SU-DHL-6 (cell line): ENCODE measurements around the gene EXOC4.

Source experiments
- H2AFZ ChIP-seq: fragments of 200-600 bp; sonication (generic); 2 replicates; pipeline ENCODE4 v1.6.1; 2014; ENCODE audit warnings: low read depth, mild to moderate bottlenecking, moderate library complexity, mixed read lengths, antibody characterized with exemption, low read length; ENCODE audit not compliant: severe bottlenecking
- H3F3A ChIP-seq: fragments of 200-600 bp; shearing (Covaris generic); 2 replicates; pipeline ENCODE4 v1.6.0; 2016; ENCODE audit warnings: antibody characterized with exemption, mild to moderate bottlenecking; ENCODE audit not compliant: insufficient read depth
- H3K27ac ChIP-seq: fragments of 200-600 bp; sonication (generic); 2 replicates; pipeline ENCODE4 v1.5.1; 2016; ENCODE audit warnings: low read depth, mild to moderate bottlenecking, low read length, moderate library complexity, mixed read lengths
- H3K27me3 ChIP-seq: fragments of 200-600 bp; sonication (generic), shearing (Covaris generic); 2 replicates; pipeline ENCODE4 v1.6.0; 2014; ENCODE audit warnings: mild to moderate bottlenecking, low read length
- H3K36me3 ChIP-seq: fragments of 200-600 bp; sonication (generic); 2 replicates; pipeline ENCODE4 v1.6.1; 2014; ENCODE audit warnings: mild to moderate bottlenecking, low read length, mixed read lengths
- H3K4me2 ChIP-seq: fragments of 300-600, 200-600 bp; shearing (Covaris generic), sonication (generic); 2 replicates; pipeline ENCODE4 v1.6.0; 2014; ENCODE audit warnings: low read length, low read depth, mild to moderate bottlenecking; ENCODE audit not compliant: poor library complexity, severe bottlenecking
- H3K4me3 ChIP-seq: fragments of 200-600 bp; sonication (generic); 2 replicates; pipeline ENCODE4 v1.5.1; 2014; ENCODE audit warnings: antibody characterized with exemption, low read length, mild to moderate bottlenecking, mixed read lengths; ENCODE audit not compliant: insufficient read depth, poor library complexity, severe bottlenecking
- H3K79me2 ChIP-seq: fragments of 200-600 bp; sonication (generic); 2 replicates; pipeline ENCODE4 v1.6.1; 2014; ENCODE audit warnings: mild to moderate bottlenecking, low read length, moderate library complexity; ENCODE audit not compliant: insufficient read depth
- H3K9ac ChIP-seq: fragments of 200-600 bp; sonication (generic); 2 replicates; pipeline ENCODE4 v1.7.0; 2014; ENCODE audit warnings: mild to moderate bottlenecking, low read length
- H3K9me2 ChIP-seq: fragments of 200-600 bp; sonication (generic); replicated peaks from 2 replicates; pipeline ENCODE4 v1.6.1; 2014; ENCODE audit warnings: low read length; ENCODE audit not compliant: insufficient read depth
- H3K9me3 ChIP-seq: fragments of 200-600 bp; sonication (generic); 2 replicates; pipeline ENCODE4 v1.6.1; 2014; ENCODE audit warnings: low read length, mixed read lengths; ENCODE audit not compliant: insufficient read depth
- H4K20me1 ChIP-seq: fragments of 200-600 bp; sonication (generic); 2 replicates; pipeline ENCODE4 v1.6.1; 2014; ENCODE audit warnings: low read depth, mild to moderate bottlenecking, antibody characterized with exemption, low read length, moderate library complexity, mixed read lengths
- EZH2phosphoT487 ChIP-seq: fragments of 200-600 bp; sonication (generic), shearing (Covaris generic); conservative IDR thresholded peaks from 2 replicates; pipeline ENCODE4 v1.6.1; 2018; ENCODE audit warnings: mild to moderate bottlenecking, antibody characterized with exemption, low read length, moderate library complexity, mixed read lengths
- TF ChIP-seq, protein P1 (sequence below): fragments of 200-600 bp; sonication (generic); IDR thresholded peaks from one replicate; pipeline ENCODE4 v1.5.1; 2017; ENCODE audit warnings: antibody characterized with exemption, mild to moderate bottlenecking, low read length, moderate library complexity; ENCODE audit not compliant: insufficient read depth, poor library complexity, severe bottlenecking

Gene EXOC4

DNA sequence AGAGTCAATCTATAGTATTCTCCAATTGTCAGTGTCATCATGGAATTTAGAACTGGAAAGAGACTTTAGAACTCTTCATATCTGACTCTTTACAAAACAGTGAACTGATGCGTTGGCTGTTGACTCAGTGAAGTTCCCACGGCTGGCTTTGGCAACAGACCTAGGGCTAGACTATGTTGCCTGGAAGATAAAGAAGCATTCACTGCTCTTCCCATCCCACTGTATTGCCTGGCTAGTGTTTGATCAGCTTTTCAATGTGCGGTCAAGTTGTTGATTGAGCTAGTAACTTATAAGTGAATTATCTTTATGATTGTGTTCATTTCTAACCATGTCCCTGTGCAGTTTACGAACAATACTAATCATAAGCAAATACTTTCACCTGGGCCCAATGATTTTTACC lies 508.6 kb downstream of the EXOC4 start:
- no peak overlapping the region for H3K27ac ChIP-seq
- H3K79me2 ChIP-seq, result no peaks in the 10 kb centered on the region
- H3K27me3 ChIP-seq, result no peaks in the 10 kb centered on the region
- H3K9ac ChIP-seq, result no peak overlapping the region
- no peaks in the 10 kb centered on the region for H3K9me2 ChIP-seq
- no peak overlapping the region for H2AFZ ChIP-seq
- H3K36me3 ChIP-seq, result no peaks in the 10 kb centered on the region
- no peaks in the 10 kb centered on the region for H3K9me3 ChIP-seq
- H3F3A ChIP-seq, result no peaks in the 10 kb centered on the region
- H3K4me2 ChIP-seq, result no peak overlapping the region
- H3K4me3 ChIP-seq, result no peak overlapping the region
- TF ChIP-seq EZH2phosphoT487, result no peak
- TF ChIP-seq, protein P1, sequence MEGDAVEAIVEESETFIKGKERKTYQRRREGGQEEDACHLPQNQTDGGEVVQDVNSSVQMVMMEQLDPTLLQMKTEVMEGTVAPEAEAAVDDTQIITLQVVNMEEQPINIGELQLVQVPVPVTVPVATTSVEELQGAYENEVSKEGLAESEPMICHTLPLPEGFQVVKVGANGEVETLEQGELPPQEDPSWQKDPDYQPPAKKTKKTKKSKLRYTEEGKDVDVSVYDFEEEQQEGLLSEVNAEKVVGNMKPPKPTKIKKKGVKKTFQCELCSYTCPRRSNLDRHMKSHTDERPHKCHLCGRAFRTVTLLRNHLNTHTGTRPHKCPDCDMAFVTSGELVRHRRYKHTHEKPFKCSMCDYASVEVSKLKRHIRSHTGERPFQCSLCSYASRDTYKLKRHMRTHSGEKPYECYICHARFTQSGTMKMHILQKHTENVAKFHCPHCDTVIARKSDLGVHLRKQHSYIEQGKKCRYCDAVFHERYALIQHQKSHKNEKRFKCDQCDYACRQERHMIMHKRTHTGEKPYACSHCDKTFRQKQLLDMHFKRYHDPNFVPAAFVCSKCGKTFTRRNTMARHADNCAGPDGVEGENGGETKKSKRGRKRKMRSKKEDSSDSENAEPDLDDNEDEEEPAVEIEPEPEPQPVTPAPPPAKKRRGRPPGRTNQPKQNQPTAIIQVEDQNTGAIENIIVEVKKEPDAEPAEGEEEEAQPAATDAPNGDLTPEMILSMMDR, result no peak
- no peaks in the 10 kb centered on the region for H4K20me1 ChIP-seq

DNA sequence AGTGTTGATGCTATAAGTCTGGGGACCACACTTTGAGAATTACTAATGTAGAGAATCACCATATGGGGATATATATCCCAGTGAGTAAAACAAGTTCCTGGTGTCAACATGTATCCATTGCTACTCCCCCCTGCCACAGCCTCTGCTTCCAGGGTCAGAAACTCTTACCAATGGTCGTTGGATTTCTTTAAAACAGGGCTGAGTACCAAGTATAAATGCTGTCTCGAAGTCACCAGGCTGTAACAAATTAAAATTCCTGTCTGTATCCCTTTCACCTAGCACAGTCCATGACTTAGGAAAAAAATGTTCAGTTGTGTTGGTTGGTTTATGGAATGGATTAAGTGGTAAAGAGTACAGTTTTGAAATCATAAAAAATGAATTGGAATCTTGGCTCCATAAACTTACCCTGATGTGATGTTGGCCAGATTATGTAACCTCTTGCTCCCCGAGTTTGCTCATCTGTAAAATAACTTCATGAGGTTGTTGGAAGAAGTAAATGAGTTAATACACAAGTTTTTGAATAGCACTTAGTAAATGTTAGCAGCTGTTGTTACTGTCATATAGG lies 510.3 kb downstream of the EXOC4 start:
- Histone ChIP-seq H3K9me2 (no peaks in the 10 kb centered on the region), H3K9me3 (no peaks in the 10 kb centered on the region), H2AFZ (no peak overlapping the region), H3K4me3 (no peak overlapping the region), H3F3A (no peaks in the 10 kb centered on the region), H3K27me3 (no peaks in the 10 kb centered on the region), H3K79me2 (no peaks in the 10 kb centered on the region), H3K27ac (no peak overlapping the region), H3K4me2 (no peak overlapping the region), H3K9ac (no peak overlapping the region), H3K36me3 (no peaks in the 10 kb centered on the region), H4K20me1 (no peaks in the 10 kb centered on the region)
- no peak for TF ChIP-seq EZH2phosphoT487
- TF ChIP-seq, protein P1, result no peak

DNA sequence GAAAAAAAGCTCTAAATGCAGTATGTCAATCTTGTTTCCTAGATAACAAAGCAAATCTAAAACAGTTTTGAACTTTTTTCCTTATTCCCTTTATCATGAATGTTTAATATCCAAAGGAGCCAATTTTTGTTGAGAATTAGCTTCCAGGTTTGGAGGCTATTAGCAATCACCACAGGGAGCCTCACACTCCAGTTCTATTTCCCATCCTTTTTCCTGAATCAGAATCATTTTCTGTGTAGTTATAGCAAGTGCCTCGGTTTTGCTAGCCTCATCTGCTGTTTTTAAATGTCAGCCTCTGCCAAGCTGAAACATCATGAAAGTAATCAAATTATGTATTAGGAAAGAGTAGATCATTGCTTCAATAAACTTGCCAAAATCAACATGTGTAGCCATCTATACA lies 516.8 kb downstream of the EXOC4 start:
- no peak overlapping the region for H3K4me3 ChIP-seq
- TF ChIP-seq, protein P1, result no peak
- no peak for TF ChIP-seq EZH2phosphoT487
- H3F3A ChIP-seq, result no peaks in the 10 kb centered on the region
- no peak overlapping the region for H3K4me2 ChIP-seq
- no peaks in the 10 kb centered on the region for H4K20me1 ChIP-seq
- H2AFZ ChIP-seq, result no peak overlapping the region
- no peaks in the 10 kb centered on the region for H3K27me3 ChIP-seq
- H3K9ac ChIP-seq, result no peak overlapping the region
- H3K27ac ChIP-seq, result no peak overlapping the region
- no peaks in the 10 kb centered on the region for H3K9me2 ChIP-seq
- H3K9me3 ChIP-seq, result no peaks in the 10 kb centered on the region
- H3K36me3 ChIP-seq, result no peaks in the 10 kb centered on the region
- no peaks in the 10 kb centered on the region for H3K79me2 ChIP-seq
